CD4-positive, CD25-positive, alpha-beta regulatory T cell (primary cell): Measurements from ENCODE around the gene PDE2A. TPM values are rescaled to one million over a fixed set of nuclear protein-coding genes. Genes with fewer than 3 reads are reported as not detected.

Source experiments
- ATAC-seq, 2 donors: fragments of 150-1000 bp; cut with Tn5 transposase; one replicate each; pipeline ENCODE4 v1.10.0; 2021; ENCODE audit warnings: low read depth in 2 of 2, moderate number of reproducible peaks in 2 of 2, moderate library complexity in 1 of 2
- DNase-seq, 3 donors: peaks; one replicate each; pipeline versions ENCODE4 v3.0.0 to v3.0.0-alpha.2; 2012 to 2022; ENCODE audit warnings: mixed read lengths in 1 of 3
- H3K27ac ChIP-seq: one replicate; pipeline ENCODE4 v1.7.0; 2013; ENCODE audit warnings: mild to moderate bottlenecking, low read length; ENCODE audit not compliant: insufficient read depth, poor library complexity, severe bottlenecking
- H3K27me3 ChIP-seq: one replicate; pipeline ENCODE4 v1.7.0; 2013; ENCODE audit warnings: low read length; ENCODE audit not compliant: control insufficient read depth, insufficient read depth
- H3K36me3 ChIP-seq: one replicate; pipeline ENCODE4 v1.7.0; 2013; ENCODE audit warnings: mild to moderate bottlenecking, low read length, moderate library complexity; ENCODE audit not compliant: control insufficient read depth, insufficient read depth
- H3K4me1 ChIP-seq: 2 replicates; pipeline ENCODE4 v1.7.0; 2013; ENCODE audit warnings: mild to moderate bottlenecking, low read length; ENCODE audit not compliant: insufficient read depth, control insufficient read depth, poor library complexity, severe bottlenecking
- H3K4me3 ChIP-seq: one replicate; pipeline ENCODE4 v1.7.0; 2013; ENCODE audit warnings: low read depth, mild to moderate bottlenecking, low read length, moderate library complexity
- H3K9me3 ChIP-seq, 2 experiments: 1 replicate in 1 of 2; 2 replicates in 1 of 2; pipeline ENCODE4 v1.7.0; 2013; ENCODE audit warnings: low read length in 2 of 2, mild to moderate bottlenecking in 1 of 2, moderate library complexity in 1 of 2; ENCODE audit not compliant: control insufficient read depth in 2 of 2
- H3K27ac Mint-ChIP-seq, 3 donors: one replicate each; pipeline ENCODE4 v1.8.0; 2020 to 2022; ENCODE audit warnings: mild to moderate bottlenecking in 3 of 3, mixed read lengths in 3 of 3, moderate library complexity in 2 of 3
- H3K27me3 Mint-ChIP-seq: one replicate; pipeline ENCODE4 v1.8.0; 2022; ENCODE audit warnings: mild to moderate bottlenecking, mixed read lengths
- H3K36me3 Mint-ChIP-seq: one replicate; pipeline ENCODE4 v1.8.0; 2020; ENCODE audit warnings: mixed read lengths
- H3K4me1 Mint-ChIP-seq, 4 donors: one replicate each; pipeline ENCODE4 v1.8.0; 2020 to 2022; ENCODE audit warnings: mixed read lengths in 4 of 4, mild to moderate bottlenecking in 1 of 4
- H3K4me3 Mint-ChIP-seq, 4 donors: one replicate each; pipeline ENCODE4 v1.8.0; 2020 to 2022; ENCODE audit warnings: mild to moderate bottlenecking in 4 of 4, mixed read lengths in 4 of 4, moderate library complexity in 3 of 4
- H3K9me3 Mint-ChIP-seq, 7 donors: one replicate each; pipeline ENCODE4 v1.8.0; 2020 to 2022; ENCODE audit warnings: mixed read lengths in 7 of 7, mild to moderate bottlenecking in 3 of 7, moderate library complexity in 2 of 7
- polyA plus RNA-seq, 4 donors: library from polyadenylated mRNA; unstranded; fragments of 300-500 nt; fragmentation: Illumina TruSeq; gene quantifications; one replicate each; pipeline ENCODE4 v1.2.3, GENCODE V29; 2021
- total RNA-seq: library from RNA; stranded (reverse); gene quantifications from one replicate; pipeline ENCODE4 v1.2.3, GENCODE V29; 2022

Gene PDE2A
- total and polyA plus RNA-seq, 5 donors from 2014 or later, result 6.7 TPM; not detected in 4

DNA sequence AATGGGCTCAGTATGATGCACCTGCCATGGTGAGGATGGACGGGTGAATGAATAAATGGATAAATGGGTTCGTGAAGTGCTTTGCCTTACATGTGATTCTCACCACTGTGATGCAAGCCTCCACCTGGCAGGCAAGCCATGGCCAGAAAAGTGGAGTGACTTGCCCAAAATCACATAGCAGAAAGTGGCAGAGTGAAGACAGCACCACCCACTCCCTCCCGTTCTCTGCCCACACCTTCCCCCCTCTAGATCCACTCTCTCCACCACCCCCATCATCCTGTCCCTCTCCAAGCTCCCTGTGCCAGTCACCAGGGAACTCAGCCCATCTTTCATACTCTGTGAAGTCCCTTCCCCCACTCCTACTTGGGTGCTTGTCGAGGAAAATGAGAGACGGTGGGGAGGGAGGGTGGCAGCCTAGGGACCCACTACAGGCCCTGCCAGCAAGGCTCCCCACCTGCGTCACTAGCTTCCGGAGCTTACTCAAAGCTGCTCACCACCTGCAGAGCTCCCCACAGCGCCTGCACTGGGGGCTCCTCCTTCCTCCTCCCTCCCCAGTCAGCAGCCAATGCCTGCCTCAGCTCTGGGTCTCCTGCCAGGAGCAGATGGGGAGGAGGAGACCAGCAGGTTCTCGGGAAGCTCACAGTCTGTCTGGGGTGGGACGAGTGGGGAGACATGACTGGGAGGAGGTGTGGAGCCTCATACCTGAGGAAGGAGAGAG is 82.3 kb downstream of the PDE2A start:
- Histone ChIP-seq H3K36me3 (no peaks in the 10 kb centered on the region), H3K27ac (no peak overlapping the region), H3K9me3 (no peaks in the 10 kb centered on the region), H3K27me3 (peaks cover 16% of the 10 kb centered on the region), H3K4me1 (peaks cover 20% of the 10 kb centered on the region), H3K4me3 (no peak overlapping the region)
- DNase-seq, result peak; percentile 22 to 76 (median 63)
- Mint-ChIP-seq H3K9me3 (no peaks in the 10 kb centered on the region), H3K4me1 (peaks cover 0 to 32% (median 3%) of the 10 kb centered on the region in 4 donors), H3K4me3 (peak overlapping the region in 1 of 4 donors; percentile 12), H3K36me3 (peaks cover 11% of the 10 kb centered on the region), H3K27me3 (peaks cover 58% of the 10 kb centered on the region), H3K27ac (peak overlapping the region in 2 of 3 donors; percentile 68 to 89)
- ATAC-seq, result peak; percentile 83 to 89

DNA sequence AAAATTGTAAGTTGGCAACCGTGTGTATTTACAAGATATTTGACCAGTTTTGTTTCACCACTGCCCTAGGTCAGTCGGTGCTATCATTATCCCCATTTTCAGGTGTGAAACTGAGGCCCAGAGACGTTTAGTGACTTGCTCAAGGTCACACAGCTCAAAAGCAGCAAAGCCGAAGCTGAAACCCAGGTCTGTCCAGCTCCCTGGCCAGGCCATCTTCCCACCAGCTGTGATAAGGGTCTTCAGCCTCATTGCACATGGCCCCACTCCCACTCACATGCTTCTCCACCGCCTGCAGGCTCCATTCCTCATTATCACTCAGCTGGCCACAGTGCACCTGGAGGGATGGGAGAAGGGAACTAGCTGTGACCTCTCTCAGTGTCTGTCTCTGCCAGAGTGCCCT is 83.2 kb downstream of the PDE2A start:
- Mint-ChIP-seq H3K27me3 (peaks cover 61% of the 10 kb centered on the region), H3K4me1 (peaks cover 0 to 36% (median 3%) of the 10 kb centered on the region in 4 donors)
- no peak for ATAC-seq

DNA sequence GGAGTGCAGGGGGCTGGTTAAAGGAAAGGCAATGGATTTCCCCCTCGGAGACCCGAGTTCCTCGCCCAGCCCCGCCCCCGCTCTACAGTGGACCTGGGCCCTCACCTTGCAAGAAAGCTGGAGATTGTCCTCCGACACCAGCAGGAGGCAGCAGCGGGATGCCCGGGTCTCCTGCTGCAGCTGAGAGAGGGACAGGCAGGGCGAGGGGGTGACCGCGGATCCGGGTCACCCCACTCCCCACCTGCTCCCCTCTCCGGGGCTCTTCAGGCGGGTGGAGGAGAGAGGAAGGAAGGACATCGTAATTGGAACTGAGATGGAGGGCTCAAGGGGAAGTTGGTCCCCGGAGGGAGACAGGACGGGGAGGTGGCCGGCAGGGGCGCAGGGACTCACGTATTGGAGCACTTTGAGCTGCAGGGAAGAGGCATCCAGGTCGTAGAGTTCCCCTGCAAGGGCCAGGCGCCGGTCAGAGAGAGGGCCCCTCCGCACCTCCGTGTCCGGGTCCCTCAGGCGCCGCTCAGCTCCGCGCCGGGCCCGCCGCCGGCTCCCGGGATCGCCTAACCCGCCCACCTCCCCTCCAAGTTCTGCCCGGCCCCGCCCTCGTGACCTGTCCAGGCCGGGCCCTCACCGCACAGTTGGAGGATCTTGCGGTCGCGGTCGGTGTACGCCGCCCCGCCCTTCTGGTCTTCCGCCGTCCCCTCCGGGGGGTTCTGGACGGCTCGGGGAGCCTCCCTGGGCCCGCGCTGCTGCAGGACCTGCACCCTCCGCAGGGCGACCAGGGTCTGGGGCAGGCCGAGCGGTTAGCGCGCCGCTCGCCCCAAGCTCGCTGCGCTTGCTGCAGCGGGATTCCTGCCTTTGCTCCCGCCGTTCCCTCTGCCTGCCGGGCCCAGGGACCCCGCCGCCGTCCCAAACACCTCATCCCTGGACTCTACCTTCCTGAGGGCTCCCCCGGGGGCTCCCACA is 84.1 kb downstream of the PDE2A start:
- Histone ChIP-seq H3K27ac (no peak overlapping the region), H3K4me1 (peaks cover 29% of the 10 kb centered on the region), H3K4me3 (no peak overlapping the region), H3K36me3 (no peaks in the 10 kb centered on the region), H3K9me3 (no peaks in the 10 kb centered on the region), H3K27me3 (peaks cover 16% of the 10 kb centered on the region)
- H3K36me3 Mint-ChIP-seq, result peaks cover 11% of the 10 kb centered on the region
- peak in 2 of 3 donors; percentile 44 to 62 for DNase-seq
- H3K4me3 Mint-ChIP-seq, result peak overlapping the region; percentile 7 to 74 (median 66)
- H3K27me3 Mint-ChIP-seq, result peaks cover 70% of the 10 kb centered on the region
- H3K27ac Mint-ChIP-seq, result no peak overlapping the region
- H3K4me1 Mint-ChIP-seq, result peaks cover 4 to 46% (median 9%) of the 10 kb centered on the region in 4 donors
- ATAC-seq, result no peak
- H3K9me3 Mint-ChIP-seq, result no peaks in the 10 kb centered on the region

More for the DNA sequence above, 83.2 kb downstream of the PDE2A start:
- no peak overlapping the region for H3K4me3 ChIP-seq
- peak overlapping the region in 2 of 3 donors; percentile 18 to 89 for H3K27ac Mint-ChIP-seq
- peak overlapping the region in 2 of 4 donors; percentile 44 to 61 for H3K4me3 Mint-ChIP-seq
- H3K4me1 ChIP-seq, result peaks cover 20% of the 10 kb centered on the region
- no peaks in the 10 kb centered on the region for H3K9me3 ChIP-seq
- peaks cover 16% of the 10 kb centered on the region for H3K27me3 ChIP-seq
- no peak overlapping the region for H3K27ac ChIP-seq
- no peaks in the 10 kb centered on the region for H3K36me3 ChIP-seq
- peaks cover 11% of the 10 kb centered on the region for H3K36me3 Mint-ChIP-seq
- DNase-seq, result no peak
- no peaks in the 10 kb centered on the region for H3K9me3 Mint-ChIP-seq

DNA sequence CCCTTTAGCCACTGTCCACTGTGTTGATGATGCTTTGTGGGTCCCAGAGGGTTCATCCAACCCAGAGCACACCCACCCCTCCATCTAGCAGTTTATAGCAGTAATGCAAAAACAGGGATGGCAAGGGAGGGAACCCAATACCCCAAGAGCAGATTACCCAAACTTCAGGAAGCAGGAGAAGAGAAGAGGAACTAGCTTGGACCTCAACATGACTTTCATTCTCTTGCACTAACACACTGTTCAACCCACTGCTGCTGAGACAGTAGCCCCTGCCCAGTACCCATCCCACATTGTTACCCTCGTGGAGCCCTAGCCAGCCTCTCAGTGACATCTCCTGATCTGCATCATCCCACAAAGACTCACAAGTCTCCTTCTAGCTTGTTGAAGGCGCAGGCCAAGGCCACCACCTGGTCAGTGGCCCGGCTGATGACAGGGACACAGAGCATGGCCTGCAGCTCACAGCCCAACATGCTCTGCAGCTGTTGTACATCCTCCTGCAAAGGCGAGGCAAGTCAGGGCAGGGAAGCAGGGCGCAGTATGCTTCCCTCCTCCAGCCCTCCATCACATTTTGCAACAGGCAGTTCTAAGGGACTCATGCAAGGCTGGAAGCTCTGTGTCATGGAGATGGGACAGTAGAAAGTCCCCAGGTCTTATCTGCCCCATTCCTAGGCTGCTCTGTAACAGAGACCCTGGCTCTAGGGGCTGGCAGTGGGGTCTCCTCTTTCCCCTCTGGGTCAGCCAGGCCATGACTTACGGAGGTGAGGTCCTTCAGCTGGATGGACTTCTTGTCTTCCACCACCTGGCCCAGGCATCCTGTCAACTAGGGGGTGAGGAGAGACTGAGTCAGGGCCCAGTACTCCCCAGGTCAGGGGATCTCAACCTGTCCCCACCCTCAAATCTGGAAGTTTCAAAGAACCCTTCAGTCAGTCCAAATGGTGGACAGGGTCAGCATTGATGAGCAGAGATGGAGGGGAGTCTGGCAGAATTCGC is 85.5 kb downstream of the PDE2A start:
- Mint-ChIP-seq H3K27me3 (peaks cover 70% of the 10 kb centered on the region), H3K36me3 (peaks cover 11% of the 10 kb centered on the region), H3K4me3 (peak overlapping the region in 3 of 4 donors; percentile 52 to 74 (median 60)), H3K27ac (no peak overlapping the region), H3K9me3 (no peaks in the 10 kb centered on the region), H3K4me1 (peaks cover 4 to 55% (median 13%) of the 10 kb centered on the region in 4 donors)
- Histone ChIP-seq H3K27ac (no peak overlapping the region), H3K4me3 (no peak overlapping the region), H3K4me1 (peaks cover 39% of the 10 kb centered on the region), H3K27me3 (peaks cover 16% of the 10 kb centered on the region), H3K9me3 (no peaks in the 10 kb centered on the region), H3K36me3 (no peaks in the 10 kb centered on the region)
- DNase-seq (no peak), ATAC-seq (no peak)

DNA sequence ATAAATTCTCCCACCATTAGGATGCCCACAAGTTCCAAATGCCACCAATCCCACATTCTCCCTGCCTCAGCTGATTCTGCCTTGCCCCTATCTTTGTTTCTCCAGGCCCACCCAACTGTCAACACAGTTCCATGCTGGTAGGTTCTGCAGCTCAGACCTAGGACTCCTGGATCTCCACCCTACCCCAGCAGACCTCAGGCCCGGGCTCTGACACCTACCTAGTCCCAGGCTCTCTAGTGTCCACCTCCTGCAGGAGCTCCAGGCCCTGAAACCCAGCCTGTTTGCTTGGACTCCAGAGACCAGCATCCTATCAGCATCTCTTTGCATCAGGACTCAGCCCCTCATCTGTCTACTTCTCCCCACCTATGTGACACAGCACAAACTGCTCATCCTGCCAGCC is 86.5 kb downstream of the PDE2A start:
- Mint-ChIP-seq H3K27ac (peak overlapping the region in 1 of 3 donors; percentile 47), H3K27me3 (peaks cover 67% of the 10 kb centered on the region)

DNA sequence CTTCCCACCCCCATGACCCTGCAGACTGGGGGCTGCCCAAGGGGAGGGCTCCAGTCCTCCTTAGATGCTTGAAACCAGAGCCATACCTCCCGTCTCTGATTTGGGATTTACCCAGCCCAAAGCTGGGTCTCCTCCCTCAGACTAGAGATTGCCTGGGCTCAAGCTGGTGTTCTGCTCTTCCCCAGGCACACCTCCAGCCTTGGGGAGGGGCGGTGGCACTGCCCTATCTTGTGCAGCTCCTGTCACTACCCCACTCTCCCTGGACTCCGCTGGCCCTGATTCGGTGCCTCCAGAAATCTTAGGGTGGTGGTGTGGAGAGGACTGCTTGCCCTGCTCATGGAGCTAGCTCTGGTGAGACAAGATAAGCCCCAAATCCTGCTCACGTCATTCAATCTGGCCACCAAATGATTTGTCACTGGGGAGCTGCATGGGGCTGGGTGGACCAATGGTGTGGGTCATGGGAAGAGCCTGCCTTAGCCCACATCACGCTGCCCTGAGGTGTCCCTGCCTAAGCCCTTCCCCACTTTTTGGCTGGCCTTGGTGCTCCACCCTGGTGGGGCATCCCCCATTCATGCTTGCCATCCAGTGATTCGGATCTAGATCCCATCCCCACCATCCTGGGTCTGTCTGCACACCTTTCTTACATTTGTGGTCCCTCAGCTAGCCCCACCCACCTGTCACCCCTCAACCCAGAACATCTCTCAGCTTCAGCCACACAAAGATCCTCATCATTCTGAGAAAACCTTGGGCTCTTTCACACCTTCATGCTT is 87.7 kb downstream of the PDE2A start:
- DNase-seq (no peak), ATAC-seq (no peak)
- peak overlapping the region in 2 of 4 donors; percentile 37 to 66 for H3K4me3 Mint-ChIP-seq
- peaks cover 31% of the 10 kb centered on the region for H3K4me1 ChIP-seq
- H3K9me3 Mint-ChIP-seq, result peaks cover 0 to 2% (median 0%) of the 10 kb centered on the region in 7 donors
- peaks cover 55% of the 10 kb centered on the region for H3K27me3 Mint-ChIP-seq
- no peak overlapping the region for H3K27ac ChIP-seq
- H3K4me3 ChIP-seq, result no peak overlapping the region
- H3K36me3 ChIP-seq, result no peaks in the 10 kb centered on the region
- H3K27me3 ChIP-seq, result peaks cover 16% of the 10 kb centered on the region
- peaks cover 4 to 44% (median 9%) of the 10 kb centered on the region in 4 donors for H3K4me1 Mint-ChIP-seq
- no peaks in the 10 kb centered on the region for H3K9me3 ChIP-seq
- peaks cover 11% of the 10 kb centered on the region for H3K36me3 Mint-ChIP-seq
- no peak overlapping the region for H3K27ac Mint-ChIP-seq

More for the DNA sequence above, 86.5 kb downstream of the PDE2A start:
- ATAC-seq (no peak), DNase-seq (no peak)
- H3K9me3 Mint-ChIP-seq, result no peaks in the 10 kb centered on the region
- Histone ChIP-seq H3K27me3 (peaks cover 16% of the 10 kb centered on the region), H3K4me1 (peaks cover 39% of the 10 kb centered on the region), H3K36me3 (no peaks in the 10 kb centered on the region), H3K27ac (no peak overlapping the region), H3K4me3 (no peak overlapping the region), H3K9me3 (no peaks in the 10 kb centered on the region)
- H3K36me3 Mint-ChIP-seq, result peaks cover 11% of the 10 kb centered on the region
- no peak overlapping the region for H3K4me3 Mint-ChIP-seq
- H3K4me1 Mint-ChIP-seq, result peaks cover 4 to 56% (median 13%) of the 10 kb centered on the region in 4 donors
